HG03139 (cell line): ENCODE results near the gene PARD3B.
A peak's percentile ranks its signal among the peaks of the same experiment; 100 is the strongest.
"Not testable (repeated sequence)": the region's sequence is repeated elsewhere in the genome, so short reads cannot be mapped to it uniquely, and the experiment has no call there.

Experiments
- ATAC-seq: cut with Tn5 transposase; IDR thresholded peaks from one replicate; pipeline ENCODE4 v1.9.1; 2021; ENCODE audit not compliant: unreplicated experiment

The PARD3B gene

DNA sequence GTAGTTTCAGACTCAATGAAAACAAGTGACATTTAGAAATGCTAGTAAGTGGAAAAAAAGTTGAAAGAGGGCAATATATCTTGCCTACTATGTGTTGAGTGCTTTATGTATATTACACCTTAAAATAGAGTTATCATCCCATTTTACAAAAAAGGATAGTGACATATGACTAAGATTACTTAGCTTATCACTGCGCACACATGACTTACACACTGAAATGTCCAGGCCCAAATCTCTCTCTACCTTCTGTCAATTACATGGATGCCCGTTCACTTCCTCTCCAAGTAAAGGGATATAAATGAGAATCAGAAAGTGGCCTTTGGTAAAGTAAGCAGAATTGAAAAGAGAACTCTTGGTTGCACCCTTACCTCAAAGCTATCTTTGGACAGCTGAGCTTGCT is 3.6 kb upstream of the PARD3B start:
- ATAC-seq, result no peak

DNA sequence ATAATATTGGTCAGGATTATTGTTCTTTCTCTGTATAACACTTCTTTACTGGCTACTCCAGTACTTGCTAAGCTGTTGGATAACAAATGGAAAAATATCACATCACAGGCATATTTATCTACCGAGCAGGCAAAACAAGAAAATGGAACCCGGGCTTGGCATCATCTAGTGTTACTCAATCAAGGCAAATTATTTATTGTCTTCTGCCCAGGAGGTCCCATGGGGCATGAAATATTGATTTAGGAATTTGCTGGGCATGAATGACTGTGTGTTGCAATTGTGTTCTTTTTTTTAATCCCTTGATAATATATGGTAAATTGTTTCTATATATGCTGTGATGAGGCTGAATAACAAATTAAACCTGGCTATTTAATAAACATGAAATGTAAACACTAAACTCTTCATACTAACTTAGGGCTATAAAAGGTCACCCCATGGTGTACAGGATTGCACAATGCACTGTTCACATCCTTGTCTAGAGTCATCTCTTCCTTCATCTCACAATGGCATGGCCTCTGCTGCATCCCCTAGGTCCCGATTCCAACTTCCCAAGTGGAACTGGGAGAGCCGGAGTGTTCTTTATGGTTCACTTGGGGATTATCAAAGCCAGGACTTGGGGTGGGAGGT is 2.2 kb upstream of the PARD3B start:
- no peak for ATAC-seq

DNA sequence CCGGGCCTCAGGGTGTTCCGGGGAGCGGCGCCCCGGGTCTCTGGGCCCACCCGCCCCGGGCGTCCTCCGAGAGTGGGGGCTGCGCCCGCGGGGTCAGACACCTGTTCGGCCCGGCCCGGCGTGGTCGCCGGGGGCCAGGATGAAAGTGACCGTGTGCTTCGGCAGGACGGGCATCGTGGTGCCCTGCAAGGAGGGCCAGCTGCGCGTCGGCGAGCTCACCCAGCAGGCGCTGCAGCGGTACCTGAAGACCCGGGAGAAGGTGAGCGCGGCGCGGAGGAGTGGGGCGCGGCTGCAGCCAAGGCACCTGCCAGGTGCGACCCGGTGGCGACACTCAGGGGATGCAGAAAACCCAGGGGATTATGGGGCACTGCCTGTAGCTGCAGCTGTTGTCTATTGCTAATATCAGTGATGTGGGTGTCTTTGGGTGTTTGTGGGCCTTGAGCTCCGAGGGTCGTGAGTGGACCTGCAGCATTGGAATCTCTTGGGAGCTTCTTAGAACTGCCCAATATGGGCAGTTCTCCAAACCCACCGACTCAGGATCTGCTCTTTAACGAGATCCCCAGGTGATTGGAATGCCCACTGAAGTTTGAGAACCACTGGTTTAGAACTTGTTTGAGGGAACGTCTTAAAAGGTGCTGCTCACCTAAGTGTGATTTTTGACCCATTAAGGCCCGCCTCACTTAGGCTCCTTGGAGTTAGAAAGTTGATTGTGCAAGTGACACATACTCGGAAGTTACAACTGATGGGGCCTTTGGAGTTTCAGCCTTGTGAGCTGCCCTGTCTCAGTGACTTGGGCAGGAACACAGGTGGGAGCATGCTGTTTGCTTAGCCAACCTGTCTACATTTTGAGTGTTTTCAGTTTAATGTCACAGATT is 823 bp downstream of the PARD3B start:
- peak; percentile 17 for ATAC-seq

DNA sequence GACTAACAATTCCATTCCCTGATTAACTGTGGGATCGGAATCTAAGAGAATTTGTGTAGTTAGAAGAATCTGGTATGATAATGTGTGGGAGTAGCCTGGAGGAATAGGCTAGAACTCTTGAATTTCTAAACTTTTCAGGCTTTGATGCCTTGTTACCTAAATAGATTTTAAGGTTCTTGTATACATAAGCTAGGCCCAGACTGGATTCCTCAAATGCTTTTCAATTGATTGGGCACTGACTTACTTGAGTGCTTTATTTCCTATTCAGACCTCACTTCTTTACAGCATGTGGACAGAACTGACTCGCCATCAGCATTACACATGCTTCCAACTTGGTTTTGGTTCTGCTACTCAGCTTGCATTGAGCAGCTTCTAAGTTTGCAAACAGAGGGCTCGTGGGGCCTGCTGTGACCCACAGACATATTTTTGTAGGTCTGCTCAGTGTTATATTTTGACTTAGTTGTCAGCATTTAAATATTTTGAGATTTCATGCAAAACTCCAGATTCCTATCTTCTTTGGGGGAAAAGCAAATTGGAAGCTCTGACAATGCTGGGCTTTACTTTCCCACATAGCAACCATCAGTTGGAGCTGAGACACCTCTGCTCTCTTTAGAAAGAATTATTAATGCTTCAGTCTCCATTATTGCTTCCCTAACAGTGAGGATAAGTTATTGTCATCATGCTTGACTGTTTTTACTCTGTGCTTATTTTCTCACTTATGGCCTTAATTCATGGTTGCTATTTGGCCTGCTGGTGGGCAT is 5.7 kb downstream of the PARD3B start:
- ATAC-seq, result no peak

DNA sequence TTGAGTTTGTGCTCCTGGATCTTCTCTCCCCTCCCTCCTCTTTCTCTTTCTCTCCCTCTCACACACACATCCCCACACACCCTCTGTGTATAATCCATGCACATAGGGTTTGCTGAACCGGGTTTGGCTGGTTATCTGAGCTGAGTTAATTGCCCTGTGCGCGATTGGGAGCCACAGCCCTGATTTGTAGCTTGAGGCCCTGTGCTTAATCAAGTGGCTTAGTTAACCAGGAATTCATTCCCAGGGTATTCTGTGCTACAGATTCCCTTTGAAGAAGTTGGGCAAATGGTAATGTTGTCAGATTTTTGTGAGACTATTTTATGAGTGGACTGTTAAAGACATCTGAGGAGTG is 6.2 kb downstream of the PARD3B start:
- no peak for ATAC-seq

DNA sequence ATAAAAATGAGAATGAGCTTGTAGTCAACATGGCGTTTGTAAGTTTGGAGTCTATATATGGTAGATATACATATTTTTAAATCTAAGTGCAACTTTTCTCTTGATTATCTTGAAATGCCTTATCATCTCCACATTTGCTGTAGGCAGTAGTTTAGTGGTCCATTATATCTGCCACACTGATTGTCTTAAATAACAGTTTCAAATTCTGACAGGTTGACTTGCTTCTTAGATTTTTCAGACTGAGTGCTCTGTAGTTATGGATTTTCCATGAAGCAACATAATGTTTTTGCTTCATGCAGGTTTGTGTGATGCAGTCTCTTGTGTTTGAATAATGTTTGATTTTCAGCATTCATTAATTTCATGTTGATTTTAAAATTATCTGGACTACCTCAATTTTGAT is 12.3 kb downstream of the PARD3B start:
- ATAC-seq, result no peak

DNA sequence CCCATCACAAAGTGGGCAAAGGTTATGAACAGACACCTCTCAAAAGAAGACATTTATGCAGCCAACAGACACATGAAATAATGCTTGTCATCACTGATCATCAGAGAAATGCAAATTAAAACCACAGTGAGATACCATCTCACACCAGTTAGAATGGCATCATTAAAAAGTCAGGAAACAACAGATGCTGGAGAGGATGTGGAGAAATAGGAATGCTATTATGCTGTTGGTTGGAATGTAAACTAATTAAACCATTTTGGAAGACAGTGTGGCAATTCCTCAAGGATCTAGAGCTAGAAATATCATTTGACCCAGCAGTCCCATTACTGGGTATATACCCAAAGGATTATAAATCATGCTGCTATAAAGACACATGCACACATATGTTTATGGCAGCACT is 14.1 kb downstream of the PARD3B start:
- not testable (repeated sequence) for ATAC-seq

DNA sequence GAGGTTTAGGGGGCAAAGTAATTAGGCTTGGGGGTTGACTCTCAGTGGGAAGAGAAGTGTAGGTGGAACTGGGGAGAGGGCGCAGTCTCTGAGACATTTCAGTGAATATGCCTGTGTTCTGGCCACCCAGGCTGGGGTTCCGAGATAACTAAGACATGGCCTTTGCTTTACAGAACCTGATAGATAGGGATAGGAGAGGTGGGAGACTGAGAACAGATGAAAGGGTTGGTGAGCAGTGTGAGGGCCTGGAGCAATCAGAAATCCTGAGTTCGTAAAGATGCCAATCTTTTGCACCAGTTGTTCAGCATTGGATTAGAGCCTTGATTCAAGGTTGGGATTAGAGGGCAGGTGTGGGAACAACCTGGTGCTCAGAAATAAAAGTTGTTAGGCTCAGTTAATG is 15.6 kb downstream of the PARD3B start:
- ATAC-seq, result no peak

DNA sequence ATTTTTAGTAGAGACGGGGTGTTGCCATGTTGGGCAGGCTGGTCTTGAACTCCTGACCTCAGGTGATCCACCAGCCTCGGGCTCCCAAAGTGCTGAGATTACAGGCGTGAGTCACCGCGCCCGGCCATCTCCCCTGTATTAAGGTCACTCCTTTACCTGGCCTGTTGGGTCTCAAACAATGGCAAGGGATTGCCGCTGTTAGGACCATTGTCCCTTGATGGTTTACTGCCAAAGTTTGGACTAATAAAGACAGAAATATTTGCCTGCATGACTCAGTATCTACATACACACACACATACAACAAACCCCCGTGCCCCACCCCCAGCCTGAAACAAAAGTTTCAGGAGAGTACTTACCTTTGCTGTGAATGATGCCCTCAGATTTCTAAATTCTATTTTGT is 16.5 kb downstream of the PARD3B start:
- no peak for ATAC-seq

DNA sequence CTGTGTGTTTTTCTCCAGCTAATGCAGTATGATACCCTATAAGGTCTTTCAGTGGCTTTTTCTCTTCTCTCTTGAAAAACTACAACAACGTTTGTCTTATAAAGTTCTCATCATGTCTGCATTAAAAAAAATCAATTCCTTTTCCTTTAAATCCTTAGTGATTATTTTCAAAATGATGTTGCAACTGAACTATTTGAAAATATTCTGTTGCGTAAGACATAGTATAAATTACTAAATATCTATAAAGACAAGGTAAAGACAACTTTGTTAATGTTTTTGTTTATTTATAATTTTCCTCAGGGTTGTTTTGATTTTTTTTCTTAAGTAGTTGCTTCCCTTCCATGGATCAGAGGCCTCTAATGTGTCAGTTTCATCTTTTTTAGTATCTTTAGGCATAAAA is 21.2 kb downstream of the PARD3B start:
- ATAC-seq, result no peak

DNA sequence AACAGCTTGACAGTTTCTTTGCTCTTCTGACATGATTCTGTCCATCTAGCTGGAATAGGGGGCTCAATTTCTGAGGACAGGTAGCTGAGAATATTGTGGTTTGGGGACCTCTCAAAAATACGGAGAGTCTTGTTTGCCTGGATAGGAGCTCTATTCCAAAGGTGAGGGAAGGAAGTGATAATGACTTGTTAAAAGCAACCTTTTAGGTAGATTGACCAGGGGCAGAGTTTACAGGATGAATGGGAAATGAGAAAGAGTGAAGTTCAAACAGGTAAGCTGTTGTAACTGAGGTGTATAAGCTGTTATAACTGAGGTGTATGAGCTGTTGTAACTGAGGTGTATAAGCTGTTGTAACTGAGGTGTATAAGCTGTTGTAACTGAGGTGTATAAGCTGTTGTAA is 25.1 kb downstream of the PARD3B start:
- no peak for ATAC-seq

DNA sequence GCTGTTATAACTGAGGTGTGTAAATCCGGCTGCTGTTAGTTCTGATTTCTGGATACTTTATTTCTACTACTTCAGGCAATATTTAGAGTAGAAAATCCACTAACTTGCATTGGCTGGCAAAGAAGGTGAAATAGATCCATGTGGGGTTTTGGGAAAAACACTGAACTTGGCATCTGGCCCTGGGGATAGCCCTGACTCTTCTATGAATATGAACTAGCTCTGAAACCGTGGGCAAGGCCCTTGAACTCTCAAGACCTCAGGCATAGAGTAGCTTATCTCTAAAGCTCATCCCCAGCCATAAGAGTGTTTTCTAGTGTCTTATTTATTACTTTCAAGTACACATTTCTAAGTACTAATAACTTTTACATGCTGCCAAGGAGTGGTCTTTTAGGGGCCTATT is 25.8 kb downstream of the PARD3B start:
- no peak for ATAC-seq

DNA sequence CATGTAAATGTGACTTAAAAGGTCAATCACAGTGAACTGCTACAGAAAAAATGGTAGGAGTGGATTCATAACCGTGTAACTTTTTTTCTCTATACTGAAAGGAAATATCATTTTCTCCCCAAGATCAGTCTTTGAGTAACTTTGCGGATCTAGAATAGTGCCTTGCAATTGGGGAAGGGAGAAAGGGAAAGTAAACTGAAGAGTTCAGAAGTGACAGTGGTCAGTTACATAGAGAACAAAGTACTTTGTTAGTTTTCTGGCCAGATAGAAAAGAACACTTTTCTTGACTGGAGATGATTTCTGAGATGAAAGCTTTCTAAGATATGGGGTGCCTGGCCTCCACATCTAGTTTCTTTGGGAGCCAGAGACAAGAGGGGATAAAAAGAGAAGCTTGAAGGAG is 26.6 kb downstream of the PARD3B start:
- no peak for ATAC-seq

DNA sequence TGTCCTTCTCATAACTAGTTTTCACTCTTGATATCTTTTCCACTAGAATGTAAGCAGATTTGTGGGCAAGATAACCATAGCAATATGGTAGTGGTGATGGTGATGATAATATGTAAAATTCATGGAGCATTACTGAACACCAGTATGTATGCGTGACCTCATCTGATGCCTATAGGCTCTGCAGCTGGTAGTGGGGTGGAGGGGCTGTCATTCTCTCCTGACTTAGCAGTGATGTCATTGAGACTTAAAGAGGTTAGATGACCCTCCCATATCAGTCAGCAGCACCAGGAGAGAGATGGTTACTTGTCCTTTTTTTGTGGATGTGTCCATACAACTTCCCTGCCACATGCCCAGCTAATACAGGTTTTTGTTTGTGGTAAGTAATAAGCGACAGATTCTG is 27.9 kb downstream of the PARD3B start:
- ATAC-seq, result no peak

DNA sequence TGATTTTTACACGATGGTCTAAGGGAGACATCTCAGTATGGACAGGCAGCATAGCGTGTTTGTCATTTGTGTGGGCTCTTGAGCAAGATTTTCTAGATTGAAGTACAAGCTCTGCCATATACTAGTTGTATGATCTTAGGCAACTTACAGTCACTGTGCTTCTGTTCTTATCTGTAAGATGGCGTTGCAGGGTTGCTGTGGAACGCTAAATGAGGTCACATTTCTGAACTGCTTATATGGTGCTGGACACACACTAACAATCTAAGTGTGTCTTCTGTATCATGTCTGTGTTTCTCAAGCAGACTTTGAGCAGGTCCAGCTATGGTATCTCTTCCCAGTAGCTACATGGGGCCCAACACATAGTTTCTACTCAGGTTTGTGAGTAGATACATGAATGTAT is 29.2 kb downstream of the PARD3B start:
- no peak for ATAC-seq

DNA sequence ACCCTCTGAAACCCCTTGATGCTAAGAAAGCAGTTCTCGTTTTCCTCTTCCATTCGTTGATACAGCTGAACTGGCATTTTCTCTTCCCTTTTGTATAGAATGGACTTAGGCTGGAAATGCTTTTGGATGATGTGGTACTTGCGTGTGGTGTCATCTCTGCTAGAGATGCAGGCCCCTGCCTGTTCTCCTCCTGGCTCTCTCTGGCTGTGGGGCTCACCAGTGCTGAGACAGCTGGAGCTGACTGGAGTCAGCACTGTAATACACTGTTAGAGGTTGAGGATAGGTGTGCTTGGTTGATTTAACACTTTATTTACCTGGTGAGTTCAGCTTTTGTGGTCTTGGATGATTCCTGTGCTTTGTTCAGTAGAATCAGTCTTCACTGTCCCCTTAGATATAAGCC is 30.2 kb downstream of the PARD3B start:
- ATAC-seq, result no peak

DNA sequence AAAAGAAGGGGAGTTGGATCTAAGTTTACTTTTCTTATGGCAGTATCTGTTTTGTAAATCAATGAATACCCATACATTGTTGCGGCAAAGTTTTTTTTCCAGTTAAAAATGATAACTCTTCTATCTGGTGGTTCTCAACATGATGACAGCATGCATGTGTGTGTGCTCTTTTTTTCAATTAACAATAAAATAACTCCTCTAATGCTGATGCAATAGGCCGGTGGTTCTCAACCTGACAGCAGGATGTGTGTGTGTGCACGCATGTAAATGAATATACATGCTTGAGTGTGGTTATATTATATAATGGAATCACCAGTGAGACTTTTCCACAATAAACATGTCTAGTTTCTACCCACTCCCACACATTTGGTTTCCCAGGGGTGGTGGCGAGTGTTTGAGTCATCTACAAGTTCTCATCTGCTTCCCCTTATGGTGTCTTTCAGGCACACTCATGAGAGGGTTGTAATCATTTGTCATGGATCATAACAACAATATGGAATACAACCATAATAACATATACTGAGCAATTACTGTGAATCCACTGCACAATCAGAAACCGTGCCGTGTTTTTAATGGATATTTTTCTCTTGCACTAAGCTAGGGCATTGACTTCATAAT is 31.2 kb downstream of the PARD3B start:
- ATAC-seq, result no peak

DNA sequence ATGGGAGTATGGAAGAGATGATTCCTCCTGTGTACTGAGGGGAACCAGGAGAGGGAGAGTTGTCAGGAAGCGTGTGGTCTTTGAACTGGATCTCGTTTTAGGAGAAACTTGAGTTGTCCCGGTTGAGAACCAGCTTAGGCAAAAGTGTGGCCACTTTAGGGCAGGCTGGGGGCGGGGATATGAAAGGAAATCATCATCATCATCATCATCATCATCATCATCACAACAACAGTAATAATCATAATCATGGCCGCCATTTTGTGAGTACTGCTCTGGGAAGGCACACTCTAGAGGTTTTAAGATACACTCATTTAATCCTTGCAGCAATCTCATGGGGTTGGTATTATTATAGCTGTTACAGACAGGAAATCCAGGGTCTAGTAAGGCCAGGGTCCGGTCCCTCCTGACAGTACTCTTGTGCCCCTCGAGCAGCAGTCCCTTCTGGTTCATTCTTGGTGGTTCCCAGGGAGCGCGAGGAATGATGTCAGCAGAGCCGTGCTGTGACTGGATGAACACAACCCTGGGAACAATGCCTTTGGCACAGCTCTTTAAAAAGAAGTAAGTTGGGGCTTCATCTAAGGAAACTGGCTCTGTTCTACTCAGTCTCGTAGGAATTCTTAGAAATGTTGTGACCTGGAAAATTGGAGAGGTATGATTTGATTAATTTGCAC is 33.8 kb downstream of the PARD3B start:
- ATAC-seq, result no peak

DNA sequence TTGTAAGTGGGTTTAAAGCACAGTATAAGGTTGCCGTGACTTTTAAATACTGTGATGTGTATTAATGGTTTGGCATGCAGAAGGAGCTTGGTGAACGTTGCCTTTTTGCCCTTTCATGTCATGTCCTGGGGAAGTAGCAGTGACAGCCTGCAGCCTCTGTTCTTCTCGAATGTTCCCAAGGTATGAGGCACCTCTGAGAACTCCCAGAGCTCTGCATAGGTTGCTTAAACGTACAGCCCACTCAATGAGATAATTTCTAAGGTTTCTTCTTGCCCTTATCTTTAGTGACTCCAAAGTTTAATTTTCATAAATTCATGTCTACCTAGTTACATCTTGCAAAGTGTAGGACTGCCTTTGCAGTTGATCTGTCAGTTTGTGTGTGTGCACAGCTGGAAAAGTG is 36.7 kb downstream of the PARD3B start:
- ATAC-seq, result no peak

DNA sequence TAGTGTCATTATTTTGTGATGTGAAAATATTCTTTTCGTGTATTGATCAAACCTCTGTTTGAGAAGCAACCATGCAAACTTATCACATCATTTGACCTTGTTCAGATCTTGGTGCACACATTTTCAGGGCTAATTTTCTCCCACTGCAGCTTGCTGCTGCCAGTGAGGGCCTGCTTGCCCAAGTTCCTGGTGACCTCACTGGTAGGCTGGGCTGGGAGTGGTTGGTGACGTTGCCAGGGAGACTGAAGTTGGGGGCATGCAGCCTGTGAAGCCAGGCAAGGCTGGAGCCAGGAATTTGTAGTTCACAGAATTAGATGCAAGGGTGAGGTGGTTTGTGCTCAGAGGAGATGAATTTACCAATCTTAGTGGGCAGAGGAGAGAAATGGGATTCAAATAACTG is 38.5 kb downstream of the PARD3B start:
- no peak for ATAC-seq

DNA sequence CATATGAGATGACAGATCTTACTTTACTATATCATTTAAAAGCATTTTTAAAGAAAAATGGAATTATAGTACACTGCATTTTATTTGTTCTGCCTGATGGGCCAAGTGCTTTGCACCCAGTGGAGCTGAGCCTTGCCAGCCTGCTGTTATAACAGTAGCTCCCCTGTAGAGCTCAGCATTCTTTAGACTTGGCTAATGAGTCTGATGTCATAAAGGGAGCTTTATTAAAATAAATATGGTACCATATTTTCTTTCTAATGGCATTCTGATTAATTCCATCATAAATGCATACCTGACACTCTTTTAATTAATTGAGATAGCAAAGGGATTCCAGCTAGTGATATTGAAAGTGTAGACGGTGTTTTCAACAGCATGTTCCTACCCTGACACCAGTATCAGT is 40.7 kb downstream of the PARD3B start:
- no peak for ATAC-seq
